ENCODE measurements around the gene FOSB. TPM values are rescaled to one million over a fixed set of nuclear protein-coding genes. Genes with fewer than 3 reads are reported as not detected.
A peak's percentile ranks its signal among the peaks of the same experiment; 100 is the strongest.

The FOSB gene
- total and polyA plus RNA-seq, 9 of the 15 experiments (the other 6 are each of a cell fraction or from before 2014, with no cell fraction given), result 0.11 to 2.7 (median 0.73) TPM

DNA sequence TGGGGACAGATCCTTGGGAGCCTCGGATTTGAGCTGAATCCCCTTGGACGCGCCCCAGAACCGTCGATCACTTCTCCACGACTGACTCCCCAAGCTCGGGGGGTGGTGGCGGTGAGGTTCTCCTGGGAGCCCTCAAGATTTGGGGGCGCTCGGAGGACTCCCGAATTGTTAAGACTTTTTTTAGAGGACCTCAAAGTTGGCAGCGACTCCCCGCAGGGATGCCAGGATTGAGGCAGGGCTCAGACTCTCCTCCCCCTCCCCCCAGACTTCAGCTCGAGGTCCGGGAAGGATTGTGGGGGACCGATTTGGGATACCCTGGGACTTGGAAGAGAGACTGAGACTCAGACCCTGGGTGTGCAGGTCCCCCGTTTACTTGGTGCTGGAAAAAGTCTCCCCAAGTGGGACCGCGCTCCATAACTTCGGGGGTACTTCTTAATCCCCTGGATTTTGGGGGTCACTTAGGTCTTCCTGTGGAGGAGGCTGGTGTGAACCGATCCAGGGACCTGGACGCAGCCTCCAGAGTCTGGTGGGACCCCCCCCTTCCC is 40.1 kb downstream of the FOSB start (continued):
- TF ChIP-seq, protein P1, sequence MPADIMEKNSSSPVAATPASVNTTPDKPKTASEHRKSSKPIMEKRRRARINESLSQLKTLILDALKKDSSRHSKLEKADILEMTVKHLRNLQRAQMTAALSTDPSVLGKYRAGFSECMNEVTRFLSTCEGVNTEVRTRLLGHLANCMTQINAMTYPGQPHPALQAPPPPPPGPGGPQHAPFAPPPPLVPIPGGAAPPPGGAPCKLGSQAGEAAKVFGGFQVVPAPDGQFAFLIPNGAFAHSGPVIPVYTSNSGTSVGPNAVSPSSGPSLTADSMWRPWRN (IDR thresholded peaks at IDR 0.05; ENCODE audit: low read depth), result no peak
- peak in 1 of 2 experiments; percentile 66; a peak in 2 of 4 replicates for TF ChIP-seq KDM1A (IDR thresholded peaks at IDR 0.05)
- TF ChIP-seq ZNF561 (CRISPR knock-in tag; conservative IDR thresholded peaks at IDR 0.05), result no peak
- TF ChIP-seq MED1 (CRISPR knock-in tag; IDR thresholded peaks at IDR 0.05; ENCODE audit: borderline replicate concordance), result no peak
- no peak for TF ChIP-seq ZNF586 (CRISPR knock-in tag; conservative IDR thresholded peaks at IDR 0.05)
- no peak for TF ChIP-seq CBFB (CRISPR knock-in tag; IDR thresholded peaks at IDR 0.05)
- TF ChIP-seq TOE1 (IDR thresholded peaks at IDR 0.05; ENCODE audit: borderline replicate concordance), result 0 out of 2 replicates have a peak, but pooled peaks have one; percentile 20
- TF ChIP-seq TOE1 (CRISPR knock-in tag; IDR thresholded peaks at IDR 0.05; ENCODE audit: borderline replicate concordance, low read depth), result no peak
- no peak for TF ChIP-seq THAP7 (CRISPR knock-in tag; IDR thresholded peaks at IDR 0.05)

DNA sequence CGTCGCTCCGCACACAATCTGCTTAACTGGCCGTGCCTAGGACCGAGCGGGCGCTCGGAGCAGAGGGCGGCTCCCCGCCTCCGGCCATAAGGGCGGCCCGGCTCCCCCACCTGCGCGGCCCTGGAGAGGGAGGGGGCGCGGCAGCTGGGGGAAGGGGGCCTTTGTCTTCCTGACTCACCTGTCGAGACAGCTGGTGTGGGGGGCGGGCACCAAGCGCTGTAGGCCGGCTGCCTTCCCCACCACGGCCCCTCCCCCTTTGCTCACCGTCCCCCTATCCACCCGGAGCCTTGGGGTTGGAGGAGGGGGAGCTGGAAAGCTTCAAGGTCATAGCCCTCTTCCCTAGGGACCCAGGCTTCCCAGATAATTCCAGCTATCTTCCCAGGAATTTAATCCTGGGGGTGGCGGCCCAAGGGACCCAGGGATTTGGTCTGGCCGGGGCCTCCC is 40.6 kb downstream of the FOSB start:
- 2% methylated on average over 8 of the region's 26 CpGs for WGBS (ENCODE audit: insufficient coverage, low coverage, missing lambda C conversion rate)
- peak overlapping the region; percentile 98 for H3K27ac ChIP-seq (ENCODE audit: extremely low read depth, low read depth, low read length)
- no peak overlapping the region for H2AFZ ChIP-seq (ENCODE audit: low read depth, low read length)
- in situ Hi-C loops (cut with MboI), result no loop called here
- H3K4me2 ChIP-seq (ENCODE audit: insufficient read depth, low read length), result peak overlapping the region; percentile 97
- H3K79me2 ChIP-seq (ENCODE audit: control insufficient read depth, insufficient read depth, low read length), result peaks cover 71% of the 10 kb centered on the region
- ATAC-seq (peak; percentile 29), FAIRE-seq (no peak), DNase-seq (ENCODE audit: extremely low read depth in 1 of 4, low spot score in 3 of 4) (peak in 3 of 4 experiments; percentile 55 to 76 (median 57))
- H3K9me1 ChIP-seq (ENCODE audit: control insufficient read depth, insufficient read depth, low read length), result no peaks in the 10 kb centered on the region
- BruUV-seq (replicated peaks), result no TSS peak
- H3K9ac ChIP-seq (ENCODE audit: insufficient read depth in 1 of 2, low read depth in 2 of 2, low read length in 2 of 2), result peak overlapping the region; percentile 95 to 97
- intact Hi-C loops (cut with micrococcal nuclease), result loop anchor here (5.0 kb wide), 1 partner anchor 134 kb away; no protein-coding TSS in a partner anchor
- H3K4me1 ChIP-seq (replicated peaks in 1 of 2; ENCODE audit: control insufficient read depth in 2 of 2, insufficient read depth in 2 of 2, low read length in 2 of 2), result peaks cover 32 to 45% of the 10 kb centered on the region in 2 experiments
- no peaks in the 10 kb centered on the region for H3K27me3 ChIP-seq (ENCODE audit: control insufficient read depth in 2 of 2, insufficient read depth in 2 of 2, low read length in 2 of 2)
- H3K36me3 ChIP-seq (ENCODE audit: control insufficient read depth, insufficient read depth, low read length), result peaks cover 37% of the 10 kb centered on the region; the same call in 2 of the 3 replicates
- peak overlapping the region; percentile 99 for H3K4me3 ChIP-seq
- no peaks in the 10 kb centered on the region for H4K20me1 ChIP-seq (replicated peaks; ENCODE audit: control insufficient read depth, insufficient read depth, low read length)
- CTCF ChIA-PET (ENCODE audit: low intra/inter-chr PET ratio), result no interaction called here
- no peaks in the 10 kb centered on the region for H3K9me3 ChIP-seq (replicated peaks; ENCODE audit: control insufficient read depth, insufficient read depth, low read depth, low read length)
- POLR2A ChIA-PET, result interaction anchor here (0.5 to 1.6 kb wide), 4 partner anchors 17 to 338 kb away, joined by 3 to 4 read pairs (median 4); no protein-coding TSS in a partner anchor
- peak; percentile 30; the same call in 1 of the 2 replicates for TF ChIP-seq POLR2A (conservative IDR thresholded peaks at IDR 0.05)
- TF ChIP-seq CREB1 (IDR thresholded peaks at IDR 0.05), result no peak
- TF ChIP-seq CREB1 (CRISPR knock-in tag; IDR thresholded peaks at IDR 0.05), result 0 out of 2 replicates have a peak, but pooled peaks have one; percentile 21
- peak in 1 of 3 experiments; percentile 25 for TF ChIP-seq YY1 (IDR thresholded peaks at IDR 0.05; ENCODE audit: borderline replicate concordance in 1 of 3, control insufficient read depth in 1 of 3, extremely low read depth in 1 of 3, insufficient read depth in 3 of 3, insufficient read length in 1 of 3, insufficient replicate concordance in 2 of 3, low read depth in 1 of 3, low read length in 2 of 3)
- TF ChIP-seq, protein P2, sequence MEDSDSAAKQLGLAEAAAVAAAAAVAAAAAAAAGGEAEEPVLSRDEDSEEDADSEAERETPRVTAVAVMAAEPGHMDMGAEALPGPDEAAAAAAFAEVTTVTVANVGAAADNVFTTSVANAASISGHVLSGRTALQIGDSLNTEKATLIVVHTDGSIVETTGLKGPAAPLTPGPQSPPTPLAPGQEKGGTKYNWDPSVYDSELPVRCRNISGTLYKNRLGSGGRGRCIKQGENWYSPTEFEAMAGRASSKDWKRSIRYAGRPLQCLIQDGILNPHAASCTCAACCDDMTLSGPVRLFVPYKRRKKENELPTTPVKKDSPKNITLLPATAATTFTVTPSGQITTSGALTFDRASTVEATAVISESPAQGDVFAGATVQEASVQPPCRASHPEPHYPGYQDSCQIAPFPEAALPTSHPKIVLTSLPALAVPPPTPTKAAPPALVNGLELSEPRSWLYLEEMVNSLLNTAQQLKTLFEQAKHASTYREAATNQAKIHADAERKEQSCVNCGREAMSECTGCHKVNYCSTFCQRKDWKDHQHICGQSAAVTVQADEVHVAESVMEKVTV (CRISPR knock-in tag; IDR thresholded peaks at IDR 0.05), result 0 out of 2 replicates have a peak, but pooled peaks have one; percentile 4
- peak; percentile 16 for TF ChIP-seq TAF9B (IDR thresholded peaks at IDR 0.05; ENCODE audit: partially characterized antibody)
- 0 out of 2 replicates have a peak, but pooled peaks have one; percentile 42 for TF ChIP-seq ZBTB1 (CRISPR knock-in tag; IDR thresholded peaks at IDR 0.05; ENCODE audit: borderline replicate concordance, low read depth)
- TF ChIP-seq HMGN3 (IDR thresholded peaks at IDR 0.05; ENCODE audit: borderline replicate concordance, extremely low read depth, insufficient read length, low read depth, low read length), result peak; percentile 39
- TF ChIP-seq MCM2 (IDR thresholded peaks at IDR 0.05; ENCODE audit: low read depth), result no peak
